Hepatocyte (in vitro differentiated cells): ENCODE measurements around the gene ZNF44. TPM values are rescaled to one million over a fixed set of nuclear protein-coding genes. Genes with fewer than 3 reads are reported as not detected.
A peak's percentile ranks its signal among the peaks of the same experiment; 100 is the strongest.

ENCODE experiments used
- DNase-seq: peaks from one replicate; pipeline ENCODE4 v3.0.0-alpha.2; 2016; ENCODE audit warnings: low spot score
- H2AFZ ChIP-seq: fragments of 200-600 bp; sonication (generic); 2 replicates; pipeline ENCODE4 v1.6.0; 2016; ENCODE audit warnings: antibody characterized with exemption, mild to moderate bottlenecking
- H3K27ac ChIP-seq: fragments of 200-600 bp; sonication (generic); 2 replicates; pipeline ENCODE4 v1.5.1; 2016; ENCODE audit warnings: mild to moderate bottlenecking
- H3K27me3 ChIP-seq: fragments of 200-600 bp; sonication (generic); 2 replicates; pipeline ENCODE4 v1.6.1; 2016
- H3K36me3 ChIP-seq: fragments of 200-600 bp; sonication (generic); replicated peaks from 2 replicates; pipeline ENCODE4 v1.5.1; 2016; ENCODE audit warnings: low read depth; ENCODE audit not compliant: insufficient read depth
- H3K4me1 ChIP-seq: fragments of 200-600 bp; sonication (generic); 2 replicates; pipeline ENCODE4 v1.5.1; 2016; ENCODE audit warnings: mild to moderate bottlenecking, moderate library complexity; ENCODE audit not compliant: insufficient read depth
- H3K4me2 ChIP-seq: fragments of 200-600 bp; sonication (generic); 2 replicates; pipeline ENCODE4 v1.6.0; 2016
- H3K4me3 ChIP-seq: fragments of 200-600 bp; sonication (generic); 2 replicates; pipeline ENCODE4 v1.5.1; 2016; ENCODE audit warnings: mild to moderate bottlenecking
- H3K79me2 ChIP-seq: fragments of 200-600 bp; sonication (generic); 2 replicates; pipeline ENCODE4 v1.6.0; 2017; ENCODE audit warnings: mild to moderate bottlenecking
- H3K9me2 ChIP-seq: fragments of 200-600 bp; sonication (generic); replicated peaks from 2 replicates; pipeline ENCODE4 v1.6.0; 2017; ENCODE audit warnings: mild to moderate bottlenecking; ENCODE audit not compliant: insufficient read depth
- H3K9me3 ChIP-seq: fragments of 200-600 bp; sonication (generic); 2 replicates; pipeline ENCODE4 v1.5.1; 2016; ENCODE audit warnings: low read depth, mild to moderate bottlenecking
- H4K20me1 ChIP-seq: fragments of 200-600 bp; sonication (generic); 2 replicates; pipeline ENCODE4 v1.6.0; 2016; ENCODE audit warnings: mild to moderate bottlenecking; ENCODE audit not compliant: insufficient read depth, poor library complexity, severe bottlenecking
- CTCF ChIP-seq: fragments of 200-600 bp; sonication (generic); IDR thresholded peaks from 2 replicates; pipeline ENCODE4 v1.5.1; 2016; ENCODE audit warnings: antibody characterized with exemption, mild to moderate bottlenecking; ENCODE audit not compliant: poor library complexity
- EZH2 ChIP-seq: fragments of 200-600 bp; sonication (generic); IDR thresholded peaks from 2 replicates; pipeline ENCODE4 v1.6.1; 2016; ENCODE audit warnings: antibody characterized with exemption, mild to moderate bottlenecking, borderline replicate concordance
- EZH2phosphoT487 ChIP-seq: fragments of 200-600 bp; sonication (generic); IDR thresholded peaks from one replicate; pipeline ENCODE4 v1.6.1; 2018; ENCODE audit warnings: antibody characterized with exemption, mild to moderate bottlenecking, low read depth, moderate library complexity; ENCODE audit not compliant: unreplicated experiment, severe bottlenecking
- WGBS: methylation state at CpG from one replicate; pipeline ENCODE4 v1.1.6; 2016; ENCODE audit warnings: low lambda C conversion rate; ENCODE audit errors: missing lambda C conversion rate; 5-methylcytosine and 5-hydroxymethylcytosine counted together
- polyA plus RNA-seq: library from polyadenylated mRNA; unstranded; fragments of >200 nt; fragmentation: Nextera tagmentation; extraction: Ambion mirVana; gene quantifications from 2 replicates; pipeline ENCODE4 v1.2.1, GENCODE V29; 2016
- total RNA-seq: library from RNA; depleted of rRNA; stranded (reverse); fragments of >200 nt; gene quantifications from 2 replicates; pipeline ENCODE4 v1.2.3, GENCODE V29; 2014

ZNF44 gene
- total and polyA plus RNA-seq, 2 experiments from 2014 or later, result 9.9 to 10.9 TPM

- Histone ChIP-seq H3K27ac (peak overlapping the region; percentile 70), H3K36me3 (no peaks in the 10 kb centered on the region), H2AFZ (peak overlapping the region; percentile 76), H3K27me3 (no peaks in the 10 kb centered on the region), H3K79me2 (peaks cover 38% of the 10 kb centered on the region), H3K4me3 (no peak overlapping the region), H3K4me2 (peak overlapping the region; percentile 78), H3K9me2 (no peaks in the 10 kb centered on the region), H3K4me1 (peaks cover 6% of the 10 kb centered on the region), H3K9me3 (no peaks in the 10 kb centered on the region), H4K20me1 (peaks cover 6% of the 10 kb centered on the region)
- peak; percentile 8 for DNase-seq
- TF ChIP-seq EZH2 (no peak), EZH2phosphoT487 (no peak), CTCF (no peak)
- 63% methylated on average over 8 of the region's 11 CpGs for WGBS
Observed at GRCh38 chr19:12295191-12295590, 508 bp upstream of the ZNF44 start.

GRCh38 chr19:12293777-12294248, 870 bp downstream of the ZNF44 start:
- peaks cover 11% of the 10 kb centered on the region for H4K20me1 ChIP-seq
- H3K27me3 ChIP-seq, result no peaks in the 10 kb centered on the region
- no peaks in the 10 kb centered on the region for H3K9me3 ChIP-seq
- H3K4me1 ChIP-seq, result peaks cover 6% of the 10 kb centered on the region
- H3K9me2 ChIP-seq, result no peaks in the 10 kb centered on the region
- TF ChIP-seq EZH2phosphoT487, result no peak
- no peak for TF ChIP-seq CTCF
- no peak for TF ChIP-seq EZH2
- peak overlapping the region; percentile 75 for H3K4me2 ChIP-seq
- no peaks in the 10 kb centered on the region for H3K36me3 ChIP-seq
- peak overlapping the region; percentile 60 for H2AFZ ChIP-seq
- 2% methylated on average over 18 of the region's 18 CpGs for WGBS
- H3K27ac ChIP-seq, result peak overlapping the region; percentile 98
- peak; percentile 94 for DNase-seq
- H3K4me3 ChIP-seq, result peak overlapping the region; percentile 54
- H3K79me2 ChIP-seq, result peaks cover 51% of the 10 kb centered on the region

GRCh38 chr19:12289790-12290065, 5.0 kb downstream of the ZNF44 start:
- Histone ChIP-seq H3K27me3 (no peaks in the 10 kb centered on the region), H3K27ac (no peak overlapping the region), H3K79me2 (peaks cover 92% of the 10 kb centered on the region), H2AFZ (no peak overlapping the region), H4K20me1 (peaks cover 14% of the 10 kb centered on the region), H3K4me3 (no peak overlapping the region), H3K4me1 (no peaks in the 10 kb centered on the region), H3K4me2 (no peak overlapping the region), H3K9me3 (no peaks in the 10 kb centered on the region), H3K9me2 (no peaks in the 10 kb centered on the region), H3K36me3 (no peaks in the 10 kb centered on the region)
- no peak for DNase-seq
- 98% methylated on average over 7 of the region's 7 CpGs for WGBS
- no peak for TF ChIP-seq EZH2
- no peak for TF ChIP-seq EZH2phosphoT487
- TF ChIP-seq CTCF, result no peak

- H3K4me1 ChIP-seq, result no peaks in the 10 kb centered on the region
Observed at GRCh38 chr19:12287958-12288500, 6.7 kb downstream of the ZNF44 start.

More at GRCh38 chr19:12287958-12288500, 6.7 kb downstream of the ZNF44 start:
- DNase-seq, result no peak
- H3K4me2 ChIP-seq, result no peak overlapping the region
- peaks cover 100% of the 10 kb centered on the region for H3K79me2 ChIP-seq
- peaks cover 14% of the 10 kb centered on the region for H4K20me1 ChIP-seq
- H3K9me2 ChIP-seq, result no peaks in the 10 kb centered on the region
- no peaks in the 10 kb centered on the region for H3K9me3 ChIP-seq
- H3K27ac ChIP-seq, result no peak overlapping the region
- H3K36me3 ChIP-seq, result no peaks in the 10 kb centered on the region
- no peak overlapping the region for H3K4me3 ChIP-seq
- H3K27me3 ChIP-seq, result no peaks in the 10 kb centered on the region
- WGBS, result 83% methylated on average over 1 of the region's 1 CpG
- no peak overlapping the region for H2AFZ ChIP-seq
- TF ChIP-seq CTCF (no peak), EZH2phosphoT487 (no peak), EZH2 (no peak)
